H1 (cell line): ENCODE data around the gene ATMIN. TPM values are rescaled to one million over a fixed set of nuclear protein-coding genes. Genes with fewer than 3 reads are reported as not detected.

ENCODE experiments used
- CTCF ChIA-PET: fragments of 300-600 bp; sonication (Branson Sonifier 250); formaldehyde crosslinking; loops from one replicate; lab custom pipeline; 2021; ENCODE audit not compliant: partially characterized antibody; lab: Charles Lee
- POLR2A ChIA-PET: fragments of 300-600 bp; sonication (Branson Sonifier 250); formaldehyde crosslinking; loops from one replicate; lab custom pipeline; 2021; ENCODE audit warnings: inconsistent platforms; ENCODE audit not compliant: partially characterized antibody; lab: Charles Lee
- DNase-seq, 2 experiments: peaks; one replicate each; pipeline versions ENCODE4 v3.0.0 to v3.0.0-alpha.2; 2010 to 2022; ENCODE audit warnings: low spot score in 2 of 2, low read depth in 1 of 2, mixed read lengths in 1 of 2
- FAIRE-seq: peaks from 2 replicates; lab custom pipeline; 2011; peaks lifted over from hg19 to GRCh38; lab: Jason Lieb, UNC
- H2AFZ ChIP-seq: 2 replicates; pipeline ENCODE4 v1.8.1; 2012; ENCODE audit warnings: low read length, inconsistent platforms
- H2AK5ac ChIP-seq: 2 replicates; pipeline ENCODE4 v1.6.1; 2013; ENCODE audit warnings: low read depth, low read length
- H2BK120ac ChIP-seq: replicated peaks from 2 replicates; pipeline ENCODE3; 2013; ENCODE audit warnings: low read depth, low read length, inconsistent platforms
- H2BK12ac ChIP-seq: 2 replicates; pipeline ENCODE4 v1.6.1; 2013; ENCODE audit warnings: low read depth, low read length
- H2BK15ac ChIP-seq: 2 replicates; pipeline ENCODE4 v1.6.1; 2013; ENCODE audit warnings: low read length
- H2BK20ac ChIP-seq: 2 replicates; pipeline ENCODE4 v1.6.1; 2013; ENCODE audit warnings: low read length
- H2BK5ac ChIP-seq: 2 replicates; pipeline ENCODE4 v1.6.1; 2013; ENCODE audit warnings: low read depth, low read length
- H3K14ac ChIP-seq: 2 replicates; pipeline ENCODE4 v1.6.1; 2013; ENCODE audit warnings: inconsistent platforms; ENCODE audit not compliant: insufficient read length
- H3K18ac ChIP-seq: 2 replicates; pipeline ENCODE4 v1.6.1; 2013; ENCODE audit warnings: low read length; ENCODE audit errors: extremely low read depth
- H3K23ac ChIP-seq: 2 replicates; pipeline ENCODE4 v1.6.1; 2013; ENCODE audit warnings: inconsistent platforms; ENCODE audit not compliant: insufficient read length
- H3K23me2 ChIP-seq: 2 replicates; pipeline ENCODE4 v1.6.1; 2013; ENCODE audit warnings: low read depth, low read length
- H3K27ac ChIP-seq: 2 replicates; pipeline ENCODE4 v1.6.1; 2011; ENCODE audit warnings: low read depth, low read length, inconsistent platforms
- H3K27me3 ChIP-seq, 4 experiments: replicated peaks in 1 of 4; 1 replicate in 1 of 4; 2 replicates in 3 of 4; pipeline versions ENCODE4 v1.6.1 to v1.8.1; 2011 to 2013; ENCODE audit warnings: low read length in 3 of 4, mild to moderate bottlenecking in 3 of 4, inconsistent platforms in 2 of 4, mixed read lengths in 2 of 4, moderate library complexity in 1 of 4; ENCODE audit not compliant: control insufficient read depth in 3 of 4, insufficient read depth in 3 of 4; ENCODE audit errors: extremely low read depth in 1 of 4
- H3K36me3 ChIP-seq, 4 experiments: 2 replicates each; pipeline versions ENCODE4 v1.6.1 to v1.8.1; 2011 to 2013; ENCODE audit warnings: mild to moderate bottlenecking in 4 of 4, low read length in 3 of 4, moderate library complexity in 2 of 4, control low read depth in 1 of 4, inconsistent platforms in 1 of 4; ENCODE audit not compliant: insufficient read depth in 4 of 4, control insufficient read depth in 2 of 4
- H3K4ac ChIP-seq: replicated peaks from 2 replicates; pipeline ENCODE3; 2013; ENCODE audit warnings: low read length, low read depth, mixed read lengths, inconsistent platforms; ENCODE audit not compliant: insufficient read length
- H3K4me1 ChIP-seq, 4 experiments: replicated peaks in 1 of 4; 1 replicate in 1 of 4; 2 replicates in 3 of 4; pipeline versions ENCODE4 v1.6.1 to v1.8.1; 2011 to 2013; ENCODE audit warnings: low read length in 3 of 4, inconsistent platforms in 2 of 4, mixed read lengths in 1 of 4; ENCODE audit not compliant: insufficient read depth in 4 of 4, control insufficient read depth in 3 of 4
- H3K4me2 ChIP-seq, 2 experiments: 2 replicates each; pipeline versions ENCODE4 v1.6.1 to v1.8.1; 2011 to 2013; ENCODE audit warnings: low read depth in 2 of 2, low read length in 2 of 2, control low read depth in 1 of 2, inconsistent platforms in 1 of 2, mild to moderate bottlenecking in 1 of 2; ENCODE audit not compliant: insufficient read depth in 1 of 2
- H3K4me3 ChIP-seq, 4 experiments: fragments of 200-600, 300-600 bp in 1 of 4; sonication (generic), shearing (Covaris generic), sonication (Bioruptor Twin) in 1 of 4; 2 replicates each; pipeline versions ENCODE4 v1.5.1 to v1.8.1; 2011 to 2016; ENCODE audit warnings: low read length in 4 of 4, low read depth in 3 of 4, control low read depth in 2 of 4, inconsistent platforms in 2 of 4, mild to moderate bottlenecking in 2 of 4, mixed read lengths in 1 of 4, moderate library complexity in 1 of 4; ENCODE audit not compliant: insufficient read depth in 2 of 4; ENCODE audit errors: extremely low read depth in 1 of 4
- H3K56ac ChIP-seq: replicated peaks from 2 replicates; pipeline ENCODE3; 2013; ENCODE audit warnings: low read depth, mild to moderate bottlenecking, mixed read lengths, low read length, inconsistent platforms; ENCODE audit not compliant: insufficient read length
- H3K79me1 ChIP-seq: 2 replicates; pipeline ENCODE4 v1.6.1; 2013; ENCODE audit warnings: low read depth, low read length, control low read depth
- H3K79me2 ChIP-seq, 2 experiments: 2 replicates each; pipeline versions ENCODE4 v1.6.1 to v1.8.1; 2012 to 2013; ENCODE audit warnings: low read length in 2 of 2, mild to moderate bottlenecking in 2 of 2, inconsistent platforms in 1 of 2; ENCODE audit not compliant: insufficient read depth in 2 of 2, control insufficient read depth in 1 of 2
- H3K9ac ChIP-seq, 4 experiments: replicated peaks in 1 of 4; 1 replicate in 1 of 4; 2 replicates in 3 of 4; pipeline versions ENCODE4 v1.6.1 to v1.8.1; 2011 to 2013; ENCODE audit warnings: low read depth in 3 of 4, low read length in 3 of 4, control low read depth in 2 of 4, mild to moderate bottlenecking in 2 of 4, moderate library complexity in 2 of 4, inconsistent platforms in 1 of 4; ENCODE audit errors: extremely low read depth in 1 of 4
- H3K9me3 ChIP-seq, 2 experiments: 2 replicates each; pipeline versions ENCODE4 v1.6.1 to v1.8.1; 2012 to 2013; ENCODE audit warnings: mild to moderate bottlenecking in 2 of 2, moderate library complexity in 2 of 2, control low read depth in 1 of 2, inconsistent platforms in 1 of 2, low read depth in 1 of 2, low read length in 1 of 2, mixed read lengths in 1 of 2; ENCODE audit not compliant: insufficient read depth in 2 of 2
- H4K20me1 ChIP-seq, 2 experiments: replicated peaks in 1 of 2; 2 replicates each; pipeline versions ENCODE3 to v1.8.1; 2011 to 2013; ENCODE audit warnings: inconsistent platforms in 2 of 2, low read length in 2 of 2, mild to moderate bottlenecking in 1 of 2; ENCODE audit not compliant: insufficient read depth in 2 of 2, control insufficient read depth in 1 of 2
- H4K5ac ChIP-seq: 2 replicates; pipeline ENCODE4 v1.6.1; 2013; ENCODE audit warnings: low read length, low read depth, mixed read lengths, inconsistent platforms; ENCODE audit not compliant: insufficient read length
- H4K8ac ChIP-seq: 2 replicates; pipeline ENCODE4 v1.8.0; 2013; ENCODE audit warnings: mild to moderate bottlenecking, moderate library complexity, low read length, inconsistent platforms; ENCODE audit not compliant: insufficient read depth; ENCODE audit errors: extremely low read depth
- H4K91ac ChIP-seq: replicated peaks from 2 replicates; pipeline ENCODE3; 2013; ENCODE audit warnings: low read length, mixed read lengths, inconsistent platforms; ENCODE audit not compliant: insufficient read length
- ASH2L ChIP-seq: fragments of 200-600, 300-600 bp; sonication (generic); IDR thresholded peaks from one replicate; pipeline ENCODE4 v1.7.1; 2017; ENCODE audit warnings: low read length
- BACH1 ChIP-seq: IDR thresholded peaks from 2 replicates; pipeline ENCODE4 v1.6.1; 2012; ENCODE audit warnings: low read length, improper control_type of control experiment
- BRCA1 ChIP-seq: IDR thresholded peaks from 2 replicates; pipeline ENCODE4 v1.6.1; 2012; ENCODE audit warnings: low read depth, low read length, improper control_type of control experiment
- CREB1 ChIP-seq: IDR thresholded peaks from 2 replicates; pipeline ENCODE4 v1.6.1; 2012; ENCODE audit warnings: inconsistent platforms
- GABPA ChIP-seq: IDR thresholded peaks from 2 replicates; pipeline ENCODE4 v1.6.1; 2011; ENCODE audit warnings: mild to moderate bottlenecking, low read length, moderate library complexity, borderline replicate concordance; ENCODE audit not compliant: insufficient read depth
- SIN3A ChIP-seq, 2 experiments: IDR thresholded peaks in 1 of 2; conservative IDR thresholded peaks in 1 of 2; 2 replicates each; pipeline ENCODE4 v1.6.1; 2011 to 2012; ENCODE audit warnings: low read length in 2 of 2, improper control_type of control experiment in 1 of 2, low read depth in 1 of 2, mild to moderate bottlenecking in 1 of 2
- SP2 ChIP-seq: IDR thresholded peaks from 2 replicates; pipeline ENCODE4 v1.6.1; 2012; ENCODE audit warnings: mild to moderate bottlenecking, low read length, inconsistent platforms
- WGBS, 2 experiments: shearing (Covaris generic) in 1 of 2; methylation state at CpG; one replicate each; pipeline versions ENCODE4 v1.1.6 to v1.1.7; 2013 to 2015; ENCODE audit warnings: low lambda C conversion rate in 2 of 2, mixed read lengths in 2 of 2, inconsistent platforms in 1 of 2, low coverage in 1 of 2, missing lambda C conversion rate in 1 of 2; ENCODE audit not compliant: insufficient replicate concordance in 2 of 2, insufficient coverage in 1 of 2, insufficient read length in 1 of 2; ENCODE audit errors: extremely low coverage in 1 of 2, missing lambda C conversion rate in 1 of 2; 5-methylcytosine and 5-hydroxymethylcytosine counted together
- polyA plus RNA-seq, 7 experiments: library from polyadenylated mRNA; depleted of rRNA in 3 of 7; stranded (reverse) in 5 of 7; unstranded in 2 of 7; fragments of >200 nt in 5 of 7; fragments of 200-250 nt in 2 of 7; gene quantifications; 1 replicate in 5 of 7; 2 replicates in 1 of 7; 4 replicates in 1 of 7; pipeline versions ENCODE4 v1.2.1 to v1.2.3, GENCODE V29; 2011 to 2013; ENCODE audit warnings: missing spikeins in 2 of 7, mixed read lengths in 2 of 7
- total RNA-seq: library from RNA; stranded (reverse); fragmentation: NEBNext Ultra II Directional; extraction: Animal tissue kit (Norgen Biotek cat#: 25700); gene quantifications from 2 replicates; pipeline ENCODE4 v1.2.1, GENCODE V29; 2021
- TF ChIP-seq, protein P1 (sequence below): IDR thresholded peaks from 2 replicates; pipeline ENCODE4 v1.6.1; 2011; ENCODE audit warnings: low read depth, mild to moderate bottlenecking, low read length; ENCODE audit not compliant: insufficient read depth

The ATMIN gene
- total and polyA plus RNA-seq, 2 of the 8 experiments (the other 6 are each of a cell fraction or from before 2014, with no cell fraction given): 34.8 to 59.8 TPM

DNA sequence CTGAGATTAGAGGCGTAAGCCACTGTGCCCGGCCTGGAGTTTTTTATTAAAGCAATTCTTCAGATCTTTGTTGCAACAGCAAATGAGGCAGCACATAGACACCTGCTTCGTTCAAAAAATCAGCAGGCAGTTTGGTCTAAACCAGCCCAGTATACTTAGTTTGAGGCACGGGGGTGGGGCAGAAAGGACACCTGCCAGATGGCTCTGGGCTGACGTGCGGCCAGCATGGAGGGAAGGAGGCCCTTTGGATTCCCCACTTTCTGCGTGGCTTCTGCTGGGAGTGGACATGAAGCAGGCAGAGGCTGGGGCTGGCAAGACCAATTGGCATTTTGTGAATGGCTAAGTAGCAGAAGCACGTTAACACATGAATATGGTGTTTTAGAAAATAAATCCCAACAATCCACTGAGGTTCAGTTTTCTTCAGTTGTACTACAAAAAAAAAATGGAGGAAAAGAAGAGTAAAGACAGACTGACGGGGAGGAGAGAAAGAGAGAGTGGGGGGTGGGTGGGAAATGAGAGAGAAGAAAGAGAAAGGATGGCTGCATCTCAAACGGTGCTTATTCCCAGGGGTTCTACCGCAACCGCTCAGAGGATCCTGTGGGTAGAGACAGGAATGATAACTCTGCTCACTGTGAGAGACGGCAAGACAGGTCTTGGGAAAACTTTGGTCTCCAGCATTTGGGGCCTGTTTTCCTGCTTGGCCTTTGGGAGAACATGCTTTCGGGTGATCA, 25.1 kb downstream of the ATMIN start:
- Histone ChIP-seq H4K20me1 (no peaks in the 10 kb centered on the region), H2BK15ac (no peak overlapping the region), H3K9me3 (no peaks in the 10 kb centered on the region), H3K4ac (no peak overlapping the region), H3K23me2 (no peaks in the 10 kb centered on the region), H3K4me3 (no peak overlapping the region), H2BK12ac (0 out of 2 replicates have a peak overlapping the region, but pooled peaks have one; percentile 50), H4K91ac (no peak overlapping the region), H4K5ac (no peak overlapping the region), H3K27me3 (no peaks in the 10 kb centered on the region), H3K4me1 (peaks cover 2 to 14% (median 5%) of the 10 kb centered on the region in 4 experiments; a peak in 5 of 7 replicates), H3K56ac (no peak overlapping the region), H3K18ac (no peak overlapping the region), H3K27ac (no peak overlapping the region), H4K8ac (no peak overlapping the region), H3K4me2 (peak overlapping the region in 1 of 2 experiments; percentile 28; a peak in 2 of 4 replicates), H2BK120ac (no peak overlapping the region), H2AFZ (no peak overlapping the region; the same call in 1 of the 2 replicates), H3K79me1 (no peaks in the 10 kb centered on the region), H2BK20ac (no peak overlapping the region), H3K23ac (no peak overlapping the region)
- ChIA-PET POLR2A (interaction anchor here (1.1 kb wide), 1 partner anchor 14 kb away, joined by 3 read pairs; no protein-coding TSS in a partner anchor), CTCF (no interaction called here)
- FAIRE-seq: no peak
- 86 to 100% methylated on average over 1 to 10 of the region's 14 CpGs for WGBS, 2 experiments
- no peak for DNase-seq
- TF ChIP-seq, protein P1, sequence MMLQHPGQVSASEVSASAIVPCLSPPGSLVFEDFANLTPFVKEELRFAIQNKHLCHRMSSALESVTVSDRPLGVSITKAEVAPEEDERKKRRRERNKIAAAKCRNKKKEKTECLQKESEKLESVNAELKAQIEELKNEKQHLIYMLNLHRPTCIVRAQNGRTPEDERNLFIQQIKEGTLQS: no peak
- TF ChIP-seq BRCA1 (no peak), BACH1 (no peak), SP2 (no peak), GABPA (no peak), ASH2L (no peak), CREB1 (no peak), SIN3A (conservative IDR thresholded peaks at IDR 0.05 in 1 of 2, IDR thresholded peaks at IDR 0.05 in 1 of 2; ENCODE audit: low read depth in 1 of 2, low read length in 2 of 2) (no peak)
- TF ChIP-seq, all 59 proteins: peak for 0
- Histone ChIP-seq H2AK5ac (no peak overlapping the region), H3K36me3 (no peaks in the 10 kb centered on the region), H3K9ac (no peak overlapping the region; a peak in 1 of 7 replicates), H2BK5ac (no peak overlapping the region), H3K79me2 (no peaks in the 10 kb centered on the region), H3K14ac (no peak overlapping the region)
